ENCODE data around the gene CCDC88B.

Gene CCDC88B

GRCh38 chr11:64343767-64344559 is 4.0 kb downstream of the CCDC88B start:
- DNase-seq = no peak

GRCh38 chr11:64344787-64345186 is 4.8 kb downstream of the CCDC88B start:
- DNase-seq = no peak

- no peak for DNase-seq
Observed at GRCh38 chr11:64347193-64347867, 7.3 kb downstream of the CCDC88B start.

GRCh38 chr11:64348383-64349024 is 8.5 kb downstream of the CCDC88B start:
- DNase-seq = no peak

GRCh38 chr11:64349025-64349387 is 9.0 kb downstream of the CCDC88B start:
- no peak for DNase-seq

- no peak for DNase-seq
Observed at GRCh38 chr11:64349404-64349803, 9.4 kb downstream of the CCDC88B start.

- DNase-seq = no peak
Observed at GRCh38 chr11:64351136-64351631, 11.2 kb downstream of the CCDC88B start.

- DNase-seq = no peak
Observed at GRCh38 chr11:64352099-64352994, 12.3 kb downstream of the CCDC88B start.

- DNase-seq = no peak
Observed at GRCh38 chr11:64352995-64353714, 13.2 kb downstream of the CCDC88B start.

- no peak for DNase-seq
Observed at GRCh38 chr11:64353715-64354506, 13.9 kb downstream of the CCDC88B start.

- DNase-seq = peak; percentile 26
Observed at GRCh38 chr11:64355078-64355940, 15.3 kb downstream of the CCDC88B start.

GRCh38 chr11:64356498-64357411 is 16.8 kb downstream of the CCDC88B start:
- DNase-seq = peak; percentile 36

GRCh38 chr11:64357446-64357845 is 17.4 kb downstream of the CCDC88B start:
- DNase-seq = no peak

GRCh38 chr11:64357904-64358535 is 18.0 kb downstream of the CCDC88B start:
- peak; percentile 34 for DNase-seq

GRCh38 chr11:64358536-64358906 is 18.5 kb downstream of the CCDC88B start:
- no peak for DNase-seq

GRCh38 chr11:64358907-64359711 is 19.1 kb downstream of the CCDC88B start, which contains the start of gene RPS6KA4:
TSS of gene RPS6KA4 (plus strand) at chr11:64359162. CDS start at chr11:64359236, 74 bp downstream.
- DNase-seq = peak; percentile 45

GRCh38 chr11:64359712-64360445 is 19.9 kb downstream of the CCDC88B start:
- DNase-seq = no peak
